ENCODE data around the gene UGT1A7. TPM values are rescaled to one million over a fixed set of nuclear protein-coding genes. Genes with fewer than 3 reads are reported as not detected.
"Not testable (repeated sequence)": the region's sequence is repeated elsewhere in the genome, so short reads cannot be mapped to it uniquely, and the experiment has no call there.

Gene UGT1A7
- total RNA-seq: not detected in 2 replicates

- DNase-seq (ENCODE audit: extremely low read depth, low read depth, low spot score): no peak
These were observed at the start of gene UGT1A7 for GRCh38 chr2:233681521-233682099. TSS of gene UGT1A7 (plus strand) at chr2:233681901. CDS start at chr2:233681938, 37 bp downstream.

GRCh38 chr2:233636306-233636705 is 45.4 kb upstream of the UGT1A7 start, which contains the start of gene UGT1A10:
TSS of gene UGT1A10 (plus strand) at chr2:233636448. CDS start at chr2:233636523, 75 bp downstream.
- DNase-seq (ENCODE audit: extremely low read depth, low read depth, low spot score): not testable (repeated sequence)

- no peak for DNase-seq (ENCODE audit: extremely low read depth, low read depth, low spot score)
These were observed 42.9 kb upstream of the UGT1A7 start for GRCh38 chr2:233638836-233639235.

GRCh38 chr2:233639860-233640259 is 41.8 kb upstream of the UGT1A7 start:
- no peak for DNase-seq (ENCODE audit: extremely low read depth, low read depth, low spot score)

GRCh38 chr2:233643128-233643527 is 38.6 kb upstream of the UGT1A7 start:
- DNase-seq (ENCODE audit: extremely low read depth, low read depth, low spot score): no peak

- not testable (repeated sequence) for DNase-seq (ENCODE audit: extremely low read depth, low read depth, low spot score)
These were observed 35.7 kb upstream of the UGT1A7 start for GRCh38 chr2:233646033-233646432.

GRCh38 chr2:233650981-233651380 is 30.7 kb upstream of the UGT1A7 start:
- no peak for DNase-seq (ENCODE audit: extremely low read depth, low read depth, low spot score)

GRCh38 chr2:233651430-233651829 is 30.3 kb upstream of the UGT1A7 start:
- no peak for DNase-seq (ENCODE audit: extremely low read depth, low read depth, low spot score)

- no peak for DNase-seq (ENCODE audit: extremely low read depth, low read depth, low spot score)
These were observed 27.2 kb upstream of the UGT1A7 start for GRCh38 chr2:233654501-233654900.

GRCh38 chr2:233655043-233655442 is 26.7 kb upstream of the UGT1A7 start:
- DNase-seq (ENCODE audit: extremely low read depth, low read depth, low spot score): no peak

GRCh38 chr2:233655943-233656342 is 25.8 kb upstream of the UGT1A7 start:
- not testable (repeated sequence) for DNase-seq (ENCODE audit: extremely low read depth, low read depth, low spot score)

GRCh38 chr2:233656443-233656842 is 25.3 kb upstream of the UGT1A7 start:
- DNase-seq (ENCODE audit: extremely low read depth, low read depth, low spot score): no peak

- DNase-seq (ENCODE audit: extremely low read depth, low read depth, low spot score): no peak
These were observed 23.1 kb upstream of the UGT1A7 start for GRCh38 chr2:233658610-233659009.

GRCh38 chr2:233663911-233664310 is 17.8 kb upstream of the UGT1A7 start:
- DNase-seq (ENCODE audit: extremely low read depth, low read depth, low spot score): no peak

- DNase-seq (ENCODE audit: extremely low read depth, low read depth, low spot score): no peak
These were observed 13.0 kb upstream of the UGT1A7 start for GRCh38 chr2:233668605-233669260.

GRCh38 chr2:233671290-233672161 is 10.2 kb upstream of the UGT1A7 start, which contains the start of gene UGT1A9:
TSS of gene UGT1A9 (plus strand) at chr2:233671898. CDS start at chr2:233671935, 37 bp downstream.
- no peak for DNase-seq (ENCODE audit: extremely low read depth, low read depth, low spot score)

- no peak for DNase-seq (ENCODE audit: extremely low read depth, low read depth, low spot score)
These were observed 8.8 kb upstream of the UGT1A7 start for GRCh38 chr2:233672886-233673285.

GRCh38 chr2:233673896-233674295 is 7.8 kb upstream of the UGT1A7 start:
- DNase-seq (ENCODE audit: extremely low read depth, low read depth, low spot score): no peak

GRCh38 chr2:233674314-233674713 is 7.4 kb upstream of the UGT1A7 start:
- DNase-seq (ENCODE audit: extremely low read depth, low read depth, low spot score): no peak

- no peak for DNase-seq (ENCODE audit: extremely low read depth, low read depth, low spot score)
These were observed 6.7 kb upstream of the UGT1A7 start for GRCh38 chr2:233674995-233675394.

- no peak for DNase-seq (ENCODE audit: extremely low read depth, low read depth, low spot score)
These were observed 5.7 kb upstream of the UGT1A7 start for GRCh38 chr2:233676046-233676445.
